ENCODE results near the gene PRSS48.
"Not testable (repeated sequence)": the region's sequence is repeated elsewhere in the genome, so short reads cannot be mapped to it uniquely, and the experiment has no call there.

The PRSS48 gene

DNA sequence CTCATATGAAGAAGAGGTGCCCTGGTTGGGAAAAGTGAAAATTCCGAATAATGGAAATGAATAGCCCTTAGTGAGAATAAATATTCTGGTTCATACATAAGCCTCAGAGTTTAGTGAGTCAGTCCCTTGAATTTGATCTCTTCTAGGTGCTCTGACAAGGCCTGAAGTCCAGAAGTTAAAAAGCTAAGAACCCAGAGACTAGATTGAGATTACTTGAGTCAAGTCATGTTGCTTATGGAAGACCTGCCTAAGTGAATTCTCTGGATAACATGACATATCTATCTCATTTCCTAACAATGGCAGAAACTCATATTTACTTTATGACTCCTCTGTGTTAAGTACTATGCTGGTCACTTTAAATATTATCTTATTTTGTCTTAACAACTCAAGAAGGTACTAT is 10.5 kb upstream of the PRSS48 start:
- DNase-seq, result no peak

DNA sequence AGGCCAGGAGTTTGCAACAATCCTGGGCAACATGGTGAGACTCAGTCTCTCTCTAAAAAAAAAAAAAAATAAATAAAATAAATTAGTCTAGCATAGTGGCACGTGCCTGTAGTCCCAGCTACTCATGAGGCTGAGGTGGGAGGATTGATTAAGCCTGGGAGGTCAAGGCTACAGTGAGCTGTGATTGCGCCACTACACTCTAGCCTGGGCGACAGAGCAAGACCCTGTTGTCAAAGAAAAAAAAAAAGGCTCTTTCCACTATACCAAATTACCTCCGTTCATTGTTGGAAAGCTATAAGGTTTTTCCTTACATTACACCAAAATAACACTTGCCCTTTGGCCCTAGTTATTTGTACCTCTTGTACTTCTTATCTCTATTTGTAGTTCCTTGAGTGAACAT is 9.9 kb upstream of the PRSS48 start:
- no peak for DNase-seq

DNA sequence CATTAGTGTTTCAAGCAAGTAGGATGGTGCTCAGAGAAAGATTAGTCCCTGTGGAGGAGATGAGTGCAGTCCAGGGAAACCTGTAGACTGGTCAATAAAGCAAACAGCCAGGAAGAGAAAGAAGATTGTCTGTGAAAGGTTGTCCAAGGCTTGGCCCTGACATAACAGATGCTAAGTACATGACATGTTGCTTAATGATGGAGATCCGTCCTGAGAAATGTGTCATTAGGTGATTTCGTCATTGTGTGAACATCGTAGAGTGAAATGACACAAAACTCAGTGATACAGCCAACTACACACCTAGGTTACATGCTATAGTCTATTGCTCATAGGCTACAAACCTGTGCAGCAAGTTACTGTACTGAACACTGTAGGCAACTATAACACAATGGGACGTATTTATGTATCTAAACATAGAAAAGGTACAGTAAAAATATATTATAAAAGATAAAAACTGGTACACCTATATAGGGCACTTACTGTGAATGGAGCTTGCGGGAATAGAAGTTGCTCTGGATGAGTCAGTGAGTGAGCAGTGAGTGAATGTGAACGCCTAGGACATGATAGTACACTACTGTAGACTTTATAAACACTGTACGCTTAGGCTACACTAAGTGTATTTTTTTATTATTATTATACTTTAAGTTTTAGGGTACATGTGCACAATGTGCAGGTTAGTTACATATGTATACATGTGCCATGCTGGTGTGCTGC is 9.0 kb upstream of the PRSS48 start:
- no peak for DNase-seq

DNA sequence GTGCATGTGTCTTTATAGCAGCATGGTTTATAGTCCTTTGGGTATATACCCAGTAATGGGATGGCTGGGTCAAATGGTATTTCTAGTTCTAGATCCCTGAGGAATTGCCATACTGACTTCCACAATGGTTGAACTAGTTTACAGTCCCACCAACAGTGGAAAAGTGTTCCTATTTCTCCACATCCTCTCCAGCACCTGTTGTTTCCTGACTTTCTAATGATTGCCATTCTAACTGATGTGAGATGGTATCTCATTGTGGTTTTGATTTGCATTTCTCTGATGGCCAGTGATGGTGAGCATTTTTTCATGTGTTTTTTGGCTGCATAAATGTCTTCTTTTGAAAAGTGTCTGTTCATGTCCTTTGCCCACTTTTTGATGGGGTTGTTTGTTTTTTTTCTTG is 8.1 kb upstream of the PRSS48 start:
- DNase-seq, result not testable (repeated sequence)

DNA sequence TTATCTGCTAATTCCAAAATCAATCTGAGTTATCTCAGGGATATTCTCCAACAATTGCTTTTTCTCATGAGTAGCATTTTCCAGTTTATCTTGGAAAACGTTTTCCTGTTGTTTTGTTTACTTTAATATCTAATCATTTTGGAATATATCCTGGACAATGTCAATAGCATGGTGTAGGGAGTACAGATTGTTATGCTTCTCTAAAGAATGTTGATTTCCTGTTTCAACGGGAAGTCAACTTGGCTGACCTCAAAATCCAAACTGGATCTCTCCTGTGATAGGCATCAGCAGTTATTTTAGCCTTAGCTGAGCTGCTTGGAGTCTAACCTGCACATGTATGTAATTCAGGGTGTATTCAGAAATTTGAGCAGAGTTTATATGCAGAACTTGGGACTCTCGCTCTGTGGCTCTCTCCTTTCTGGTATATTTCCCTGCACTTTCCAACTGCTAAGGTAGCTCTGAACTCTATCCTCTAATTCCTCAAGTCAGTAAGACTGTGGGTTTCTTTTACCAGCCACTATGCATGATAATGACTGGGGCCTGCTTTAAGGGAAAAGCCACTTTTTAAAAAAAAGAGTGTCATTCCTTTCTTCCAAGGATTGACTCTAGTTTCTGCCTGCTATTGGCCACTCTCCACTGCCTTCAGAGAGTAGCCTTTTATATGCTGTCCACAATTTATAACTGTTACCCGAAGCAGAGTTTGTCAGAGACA is 7.7 kb downstream of the PRSS48 start:
- DNase-seq, result no peak

DNA sequence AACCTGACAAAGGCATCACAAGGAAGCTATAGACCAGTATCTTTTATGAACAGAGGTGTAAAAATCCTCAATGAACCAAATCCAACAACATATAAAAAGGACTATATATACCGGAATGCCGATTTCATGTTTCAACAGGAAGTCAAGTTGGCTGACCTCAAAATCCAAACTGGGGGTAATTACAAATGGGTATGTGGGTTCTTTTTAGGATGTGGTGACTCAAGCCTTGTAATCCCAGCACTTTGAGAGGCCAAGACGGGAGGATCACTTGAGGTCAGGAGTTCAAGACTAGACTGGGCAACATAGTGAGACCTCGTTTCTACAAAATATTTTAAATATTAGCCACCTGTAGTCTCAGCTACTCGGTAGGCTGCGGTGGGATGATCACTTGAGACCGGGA is 10.4 kb downstream of the PRSS48 start:
- DNase-seq, result no peak

DNA sequence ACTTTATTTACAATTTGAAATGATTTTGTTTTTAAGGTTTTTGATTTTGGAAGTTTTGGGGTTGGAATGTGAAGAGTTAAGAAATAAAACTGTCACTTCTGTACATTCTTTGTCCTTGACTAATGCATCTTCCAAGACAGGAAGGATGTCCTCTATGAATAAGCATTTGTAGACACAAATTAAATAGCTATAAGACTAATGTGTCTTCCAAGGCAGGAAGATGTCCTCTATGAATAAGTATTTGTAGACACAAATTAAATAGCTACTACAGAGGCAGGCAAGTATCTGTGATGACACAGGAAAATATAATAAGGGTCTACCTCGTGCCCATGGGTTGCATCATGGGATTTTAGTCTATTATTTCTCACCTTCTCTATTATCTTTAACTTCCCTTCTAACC is 14.5 kb downstream of the PRSS48 start:
- DNase-seq, result no peak

DNA sequence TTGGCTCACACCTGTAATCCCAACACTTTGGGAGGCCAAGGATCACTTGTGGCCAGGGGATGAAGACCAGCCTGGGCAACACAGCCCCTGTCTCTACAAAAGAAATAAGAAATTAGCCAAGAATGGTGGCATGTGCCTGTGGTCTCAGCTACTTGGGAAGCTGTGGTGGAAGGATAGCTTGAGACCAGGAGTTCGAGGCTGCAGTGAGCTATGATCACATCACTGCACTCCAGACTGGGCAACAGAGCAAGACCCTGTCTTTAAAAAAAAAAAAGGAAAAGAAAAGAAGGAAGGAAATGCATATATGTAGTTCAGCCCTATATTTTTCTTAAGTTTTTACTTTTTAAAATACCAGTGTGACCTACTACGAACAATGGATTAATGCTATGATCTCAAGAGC is 15.1 kb downstream of the PRSS48 start:
- no peak for DNase-seq

DNA sequence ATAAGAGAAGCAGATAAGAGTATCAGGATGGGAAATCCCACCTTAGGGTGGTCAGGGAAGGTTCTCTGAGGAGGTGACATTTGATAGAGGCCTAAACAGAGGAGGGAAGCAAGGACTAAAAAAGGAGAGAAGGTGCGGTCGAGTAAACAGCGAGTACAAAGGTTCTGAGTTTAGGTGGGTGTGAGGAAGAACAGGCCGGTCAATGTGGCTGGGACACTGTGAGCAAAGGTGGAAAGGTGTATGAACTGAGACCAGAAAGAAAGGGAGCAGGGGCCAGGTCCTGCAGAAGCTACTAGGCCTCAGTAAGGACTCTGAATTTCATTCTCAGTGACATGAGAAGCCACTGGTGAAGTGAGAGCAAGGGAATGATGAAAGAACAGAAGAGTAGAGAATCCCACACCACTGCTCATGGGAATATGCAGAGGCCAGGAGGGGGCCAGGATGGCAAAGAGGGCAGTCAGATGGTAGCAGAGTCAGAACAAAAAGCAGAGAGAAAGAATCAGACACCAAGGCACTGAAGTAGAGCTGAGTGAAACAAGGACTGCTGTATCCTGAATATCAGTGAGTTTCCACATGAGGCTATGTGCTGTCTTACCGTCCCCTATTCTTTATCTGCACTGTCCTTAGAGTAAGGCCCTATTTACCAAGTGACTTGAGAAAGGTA is 18.0 kb downstream of the PRSS48 start:
- no peak for DNase-seq

DNA sequence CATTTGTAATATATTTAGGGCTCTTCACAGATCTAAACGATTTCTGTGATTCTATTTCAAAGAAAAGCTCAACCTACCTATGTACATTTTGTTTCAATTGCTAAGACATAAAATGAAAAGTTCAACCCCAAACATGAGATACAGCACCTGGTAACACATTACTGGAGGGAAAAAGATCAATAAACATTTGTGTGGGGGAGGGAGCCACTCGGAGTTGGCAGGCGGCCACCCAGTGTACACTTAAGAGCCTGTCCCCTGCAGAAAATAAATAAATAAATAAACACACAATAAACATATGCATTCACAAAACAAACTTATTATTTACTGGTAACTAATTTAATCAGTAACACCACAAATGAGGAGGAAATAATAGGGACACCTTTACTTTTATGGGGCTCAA is 19.3 kb downstream of the PRSS48 start:
- DNase-seq, result no peak

DNA sequence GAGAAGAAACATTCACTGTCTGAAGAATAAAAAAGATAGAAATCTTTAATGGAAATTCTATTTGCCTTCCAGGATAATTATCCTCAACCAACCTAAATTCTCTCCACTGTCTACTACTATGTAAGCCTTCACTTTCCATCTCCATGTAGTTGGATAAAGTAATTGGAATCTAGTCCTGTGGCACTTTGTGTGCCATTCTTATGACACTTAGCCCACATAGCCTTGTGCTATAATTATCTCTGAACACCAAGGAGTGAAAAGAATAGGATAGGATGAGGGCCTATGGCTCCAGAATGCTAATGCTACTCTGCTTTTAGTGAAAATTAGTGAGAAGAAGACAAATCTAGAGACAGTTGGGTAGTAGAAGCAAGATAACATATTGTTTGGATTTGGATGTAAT is 20.2 kb downstream of the PRSS48 start:
- DNase-seq, result no peak

DNA sequence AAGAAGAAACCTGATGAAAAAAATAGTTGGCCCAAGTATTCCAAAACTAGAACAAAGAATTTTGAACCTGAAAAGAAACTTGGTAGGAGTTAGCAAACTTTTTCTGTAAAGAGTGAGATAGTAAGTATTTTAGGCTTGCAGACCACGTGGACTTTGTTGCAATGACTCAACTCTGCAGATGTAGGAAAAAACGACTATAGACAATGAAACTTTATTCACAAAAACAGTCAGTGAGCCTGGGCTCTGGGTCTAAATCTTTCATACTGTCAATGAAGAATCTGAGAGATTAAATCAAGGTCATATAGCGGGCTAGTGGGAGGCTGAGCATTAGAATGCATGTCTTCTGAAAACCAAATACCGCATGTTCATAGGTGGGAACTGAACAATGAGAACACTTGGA is 25.5 kb downstream of the PRSS48 start:
- no peak for DNase-seq

DNA sequence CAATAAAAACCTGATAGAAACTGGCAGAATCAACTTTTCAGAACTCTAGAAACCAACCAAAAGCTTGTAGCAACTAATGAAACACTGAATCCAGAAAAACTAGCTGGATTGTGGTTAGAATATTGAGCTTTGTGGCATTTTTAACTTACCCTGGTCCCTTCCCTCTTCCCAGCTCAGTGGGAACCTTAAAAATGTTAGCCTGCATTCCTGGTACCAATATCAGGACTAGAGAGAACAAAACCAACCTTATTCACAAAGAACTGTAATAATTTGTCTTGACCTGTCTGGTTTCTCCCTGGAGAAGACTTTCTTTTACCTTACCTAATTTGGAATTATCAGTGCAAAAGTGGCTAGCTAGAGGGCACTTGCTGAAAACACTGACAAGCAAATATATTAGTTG is 27.3 kb downstream of the PRSS48 start:
- DNase-seq, result no peak

DNA sequence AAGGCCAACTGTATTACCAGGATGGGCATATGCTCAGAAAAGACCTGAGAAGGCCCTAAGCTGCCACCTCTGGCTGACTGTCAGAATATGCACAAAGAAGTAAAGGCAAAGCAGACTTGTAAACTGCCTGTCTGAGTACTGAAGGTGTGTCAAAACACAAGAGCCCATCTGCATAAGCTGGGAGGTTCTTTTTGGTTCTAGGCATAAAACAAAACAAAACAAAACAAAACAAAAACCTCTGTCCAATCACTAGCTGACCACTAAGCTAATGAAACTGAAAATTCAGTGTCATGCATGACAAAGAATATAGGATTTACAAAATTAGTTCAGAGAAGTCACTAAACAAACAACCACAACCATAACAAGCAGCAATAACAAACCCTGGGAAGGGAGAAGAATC is 27.8 kb downstream of the PRSS48 start:
- DNase-seq, result no peak

DNA sequence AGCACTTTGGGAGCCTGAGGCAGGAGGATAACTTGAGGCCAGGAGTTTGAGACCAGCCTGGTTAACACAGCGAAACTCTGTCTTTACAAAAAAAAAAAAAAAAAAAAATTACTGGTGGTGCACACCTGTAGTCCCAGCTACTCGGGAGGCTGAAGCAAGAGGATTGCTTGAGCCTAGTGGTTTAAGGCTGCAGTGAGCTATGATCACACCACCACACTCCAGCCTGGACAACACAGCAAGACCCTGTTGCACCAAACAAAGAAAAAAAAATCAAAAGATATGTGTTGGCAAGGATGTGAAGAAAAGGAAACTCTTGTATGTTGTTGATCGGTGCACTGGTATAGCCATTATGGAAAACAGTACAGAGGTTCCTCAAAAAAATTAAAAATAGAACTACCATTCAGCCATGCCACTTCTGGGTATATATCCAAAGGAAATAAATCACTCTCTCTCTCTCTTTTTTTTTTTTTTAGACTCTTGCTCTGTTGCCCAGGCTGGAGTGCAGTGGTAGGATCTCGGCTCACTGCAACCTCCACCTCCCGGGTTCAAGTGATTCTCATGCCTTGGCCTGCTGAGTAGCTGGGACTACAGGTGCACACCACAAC is 33.3 kb downstream of the PRSS48 start:
- DNase-seq, result no peak

DNA sequence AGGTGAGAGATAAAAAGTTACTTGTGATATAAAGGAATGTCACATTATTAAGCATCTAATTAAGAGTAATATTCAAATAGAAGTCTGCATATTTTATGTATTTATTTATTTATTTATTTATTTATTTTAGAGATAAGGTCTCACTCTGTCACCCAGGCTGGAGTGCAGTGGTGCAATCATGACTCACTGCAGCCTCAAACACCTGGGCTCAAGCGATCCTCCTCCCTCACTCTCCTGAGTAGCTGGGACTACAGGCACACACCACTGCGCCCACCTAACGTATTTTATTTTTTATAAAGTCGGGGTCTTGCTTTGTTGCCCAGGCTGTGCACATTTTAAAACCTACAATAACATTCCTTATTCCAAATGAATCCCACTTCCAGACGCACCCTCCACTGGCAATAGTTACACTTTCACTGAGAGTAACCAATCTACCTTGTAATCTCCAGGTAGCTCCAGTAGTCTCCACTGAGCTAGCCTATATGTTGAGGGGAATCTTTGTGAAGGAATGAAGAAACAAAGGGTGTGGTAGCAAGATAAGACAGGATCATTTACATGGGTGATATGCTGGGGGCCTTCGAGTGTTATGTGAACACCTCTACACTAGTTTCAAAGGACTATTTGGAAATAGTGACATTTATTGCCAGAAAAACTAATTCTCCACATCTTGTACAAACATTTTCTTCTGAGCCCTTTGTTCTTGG is 36.5 kb downstream of the PRSS48 start:
- no peak for DNase-seq

DNA sequence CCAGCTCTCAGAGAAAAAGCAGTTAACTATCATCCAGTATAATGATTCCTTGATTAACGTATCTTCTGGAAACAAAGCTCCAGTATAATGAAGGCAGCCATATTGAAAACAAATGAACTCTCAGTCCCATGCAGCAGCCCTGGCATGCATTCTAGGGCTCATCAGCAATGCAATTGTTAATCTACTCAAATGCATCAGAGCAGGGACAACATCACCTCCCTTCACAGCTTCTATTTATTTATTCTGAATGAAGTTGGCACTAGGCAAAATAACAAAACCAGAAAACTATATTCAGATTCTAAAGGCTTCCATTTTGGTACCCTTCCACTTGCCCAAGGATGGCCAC is 37.0 kb downstream of the PRSS48 start:
- no peak for DNase-seq

DNA sequence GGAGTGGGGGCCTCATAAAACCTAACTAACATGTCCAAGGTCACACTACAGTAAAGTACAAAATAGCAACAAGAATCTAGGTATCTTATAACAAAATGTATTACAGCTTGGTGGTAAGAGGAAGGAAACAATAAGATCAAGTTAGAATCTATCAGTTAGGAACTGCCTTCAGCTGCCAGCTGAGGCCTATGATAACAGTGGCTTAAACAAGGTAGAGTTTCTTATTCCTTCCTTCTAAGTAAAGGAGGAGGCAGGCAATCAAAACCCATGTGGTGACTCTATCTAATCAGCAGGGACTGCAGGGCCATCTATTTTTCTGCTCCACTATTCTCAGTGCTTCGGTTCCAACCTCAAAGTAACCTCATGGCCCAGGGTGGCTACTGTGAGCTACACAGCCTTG is 37.5 kb downstream of the PRSS48 start:
- no peak for DNase-seq

DNA sequence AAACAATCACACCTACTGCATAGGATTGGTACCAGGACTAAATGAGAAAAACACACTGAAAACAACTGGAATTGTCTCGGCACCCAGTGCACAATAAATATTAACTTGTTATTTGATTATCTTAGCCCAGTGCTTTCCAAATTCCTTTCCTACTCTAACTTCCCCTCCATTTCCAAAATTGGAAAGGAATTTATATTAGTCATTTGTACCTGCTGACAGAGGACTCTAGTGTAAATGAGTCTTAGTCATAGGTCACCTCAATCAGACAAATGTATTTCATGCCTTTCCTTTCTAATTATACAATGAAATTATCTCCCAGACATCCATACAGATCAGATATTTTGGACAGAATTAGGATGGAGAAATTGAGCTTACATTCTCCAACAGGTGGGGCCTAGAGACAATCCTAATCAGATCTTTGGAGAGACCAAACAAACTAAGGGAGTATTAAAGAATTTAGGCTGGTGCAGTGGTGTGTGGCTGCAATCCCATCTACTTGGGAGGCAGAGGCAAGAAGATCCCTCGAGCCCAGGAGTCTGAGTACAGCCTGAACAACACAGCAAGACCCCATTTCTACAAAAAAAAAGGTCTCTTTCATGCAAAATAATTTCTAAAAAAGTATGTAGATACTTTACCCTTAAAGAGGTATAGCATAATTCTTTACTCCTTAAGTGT is 38.4 kb downstream of the PRSS48 start:
- no peak for DNase-seq

DNA sequence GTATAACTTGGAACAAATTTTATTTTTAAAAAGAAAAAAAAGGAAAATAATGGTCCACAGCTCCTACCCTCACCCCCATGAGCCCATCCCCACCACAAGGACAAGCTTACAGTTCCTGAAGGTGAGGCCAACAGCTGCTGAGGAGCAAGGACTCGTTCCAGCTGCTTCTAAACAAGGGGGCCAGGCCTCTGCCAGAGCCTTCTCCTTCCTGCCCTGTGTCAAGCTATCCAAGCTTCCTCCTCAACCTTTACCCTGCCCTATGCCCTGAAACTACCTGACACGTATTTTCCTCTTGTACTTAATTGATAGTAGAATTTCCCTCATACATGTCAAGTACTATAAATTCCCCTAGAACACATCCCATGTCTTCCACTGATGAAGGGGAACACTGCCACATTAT is 39.7 kb downstream of the PRSS48 start:
- DNase-seq, result no peak

DNA sequence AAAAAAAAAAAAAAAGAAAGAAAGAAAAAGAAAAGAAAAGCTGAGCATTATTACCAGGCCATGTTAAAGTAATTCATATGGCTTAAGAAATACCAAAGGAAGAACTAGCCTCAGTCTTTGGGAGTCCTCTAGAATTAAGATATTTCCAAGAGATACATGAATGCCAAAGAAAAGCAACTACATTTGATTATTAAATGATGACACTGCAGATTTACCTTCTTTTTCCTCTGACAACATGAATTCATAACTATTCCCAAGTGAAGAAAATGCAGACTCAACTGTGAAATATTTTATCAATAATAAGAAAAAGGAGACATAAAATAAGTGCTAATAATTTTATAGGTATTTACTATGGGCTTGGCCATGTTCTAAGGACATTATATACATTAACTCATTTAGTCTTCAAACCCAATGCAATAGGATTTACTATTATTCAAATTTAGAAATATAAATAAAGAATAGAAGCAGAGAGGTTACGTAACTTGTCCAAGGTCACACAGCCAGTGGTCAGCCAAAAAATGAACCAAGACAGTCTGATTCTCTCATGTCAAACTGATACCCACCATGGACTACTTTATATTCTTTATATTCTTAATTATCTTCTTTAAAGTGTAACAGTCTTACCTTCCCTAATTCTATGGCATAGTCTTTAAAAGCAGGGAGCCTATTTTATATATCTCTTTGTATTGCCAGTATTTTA is 41.5 kb downstream of the PRSS48 start:
- no peak for DNase-seq

DNA sequence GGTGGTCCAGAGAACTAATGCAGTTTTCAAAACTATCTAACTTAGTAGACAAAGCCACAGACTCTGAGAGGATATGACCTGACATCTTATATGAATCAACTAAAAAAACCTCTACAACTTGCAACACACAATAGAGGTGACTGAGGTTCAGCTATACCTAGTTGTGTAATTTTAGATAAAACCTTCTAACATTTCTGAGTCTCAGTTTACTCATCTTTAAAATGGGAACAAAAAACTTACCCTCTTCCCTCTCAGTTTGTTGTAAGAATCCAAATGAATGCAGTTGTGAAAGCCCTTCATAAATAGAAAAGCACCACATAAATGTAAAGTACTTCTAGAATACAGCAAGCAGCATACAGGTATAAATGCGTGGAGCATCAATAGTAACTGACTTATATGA is 42.5 kb downstream of the PRSS48 start:
- DNase-seq, result no peak
